ENCODE measurements around the gene CYFIP1.

Gene CYFIP1

DNA sequence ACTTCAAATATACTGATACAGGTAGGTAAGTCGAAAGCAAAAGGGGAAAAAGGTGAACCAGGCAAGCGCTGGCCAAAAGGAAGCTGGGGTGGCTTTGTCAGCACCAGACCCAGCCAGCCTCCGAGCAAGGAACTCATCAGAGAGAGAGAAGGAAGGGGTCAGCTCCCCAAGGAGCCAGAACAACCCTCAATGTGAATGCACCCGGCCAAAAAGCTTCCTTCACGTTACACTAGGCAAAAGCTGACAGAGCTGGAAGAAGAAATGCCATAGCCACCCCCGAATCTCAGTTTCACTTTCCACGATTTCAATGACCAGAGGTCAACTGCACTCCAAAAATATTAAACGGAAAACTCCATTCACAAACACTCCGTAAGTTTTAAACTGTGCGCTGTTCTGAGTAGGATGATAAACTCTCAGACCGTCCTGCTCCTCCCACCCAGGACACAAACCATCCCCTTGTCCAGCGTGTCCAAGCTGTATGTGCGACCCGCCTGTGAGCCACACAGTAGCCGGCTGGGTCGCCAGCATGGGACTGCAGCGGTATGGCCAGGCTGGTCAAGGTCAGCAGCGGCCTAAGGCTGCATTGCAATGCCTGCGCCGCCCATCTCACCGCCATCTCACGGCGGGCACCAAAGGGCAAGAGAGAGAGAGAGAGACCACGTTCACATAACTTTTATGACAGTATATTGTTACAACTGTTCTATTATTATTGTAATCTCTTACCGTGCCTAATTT is 29.7 kb downstream of the CYFIP1 start:
- no peak for DNase-seq (ENCODE audit: low read depth)

DNA sequence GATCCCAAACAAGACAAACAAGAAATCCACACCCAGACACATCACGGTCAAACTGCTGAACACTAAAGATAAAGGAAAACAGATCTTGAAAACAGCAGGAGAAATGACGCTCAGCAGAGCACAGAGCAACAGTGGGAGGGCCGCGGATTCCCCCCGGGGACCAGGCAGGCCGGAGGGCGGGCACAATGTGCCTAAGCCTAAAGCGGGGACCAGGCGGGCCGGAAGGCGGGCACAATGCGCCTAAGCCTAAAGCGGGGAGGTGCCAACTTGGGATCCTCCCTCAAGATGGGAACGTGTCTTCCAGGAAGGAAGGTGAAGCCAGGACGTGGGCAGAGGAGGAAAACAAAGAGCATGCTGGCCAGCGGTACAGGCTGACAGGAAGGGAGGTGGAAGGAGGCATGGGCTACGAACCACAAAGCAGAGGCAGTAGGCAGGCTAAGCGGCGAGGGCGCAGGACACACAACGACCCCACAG is 31.1 kb downstream of the CYFIP1 start:
- peak; percentile 23 for DNase-seq (ENCODE audit: low read depth)

DNA sequence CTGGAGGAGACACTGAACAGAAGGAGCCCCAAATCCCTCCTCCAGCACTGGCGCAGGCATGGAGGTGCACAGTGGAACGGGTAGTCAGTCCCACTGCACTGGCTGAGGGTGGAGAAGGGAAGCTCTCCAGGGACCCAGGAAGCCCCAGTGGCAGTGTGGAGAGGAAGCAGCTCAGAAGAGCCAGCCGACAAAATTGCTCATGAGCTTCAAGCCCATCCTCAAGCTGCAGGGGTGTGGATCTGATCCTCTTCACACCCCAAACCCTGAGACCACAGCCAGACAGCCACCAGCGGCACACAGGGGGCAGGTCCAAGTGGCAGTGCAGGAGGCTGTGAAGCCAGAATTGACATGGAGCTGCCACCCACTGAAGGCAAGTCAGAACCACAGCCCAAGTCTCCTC is 32.1 kb downstream of the CYFIP1 start:
- DNase-seq (ENCODE audit: low read depth) = no peak

DNA sequence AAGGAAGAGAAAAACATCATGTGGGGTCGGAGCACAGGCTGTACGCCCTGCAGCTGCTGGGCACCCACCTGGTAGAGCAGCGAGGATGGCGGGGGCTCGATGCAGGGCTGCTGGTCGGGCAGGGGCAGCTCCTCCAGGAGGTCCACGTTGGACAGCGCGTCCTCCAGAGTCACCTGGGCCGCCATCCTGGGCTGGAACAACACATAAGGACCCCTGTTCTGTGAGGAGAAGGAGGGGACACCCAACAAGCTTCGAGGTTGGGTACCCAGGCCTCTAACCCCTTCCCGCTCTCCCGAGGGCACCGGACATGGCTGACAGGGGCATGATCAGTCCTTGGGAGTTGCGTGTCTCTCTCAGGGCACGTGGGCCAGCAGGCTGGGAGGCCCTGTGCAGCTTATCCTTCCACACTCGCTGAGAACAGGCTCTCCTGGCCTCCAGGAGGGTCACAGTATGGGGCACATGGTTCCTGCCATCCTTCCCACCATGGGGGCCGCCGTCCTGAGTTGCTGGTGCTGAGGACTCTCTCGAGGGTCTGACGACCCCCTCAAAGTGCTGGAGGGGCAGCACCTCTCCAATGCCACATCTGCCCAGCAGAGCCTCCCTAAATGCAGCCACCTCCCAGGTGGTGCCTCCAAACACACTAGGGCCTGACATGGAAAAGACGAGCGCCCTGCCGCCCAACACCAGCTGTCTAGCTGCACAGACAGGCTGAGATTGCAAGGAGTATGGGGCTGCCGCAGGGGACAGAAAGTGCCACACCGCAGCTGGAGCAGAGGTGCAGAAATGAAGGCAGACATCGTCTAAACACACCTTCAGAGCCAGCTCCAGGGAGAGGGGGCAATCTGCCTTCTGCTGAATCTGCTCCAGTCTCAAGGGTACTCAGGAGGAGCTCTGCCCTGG is 32.8 kb downstream of the CYFIP1 start:
- no peak for DNase-seq (ENCODE audit: low read depth)

DNA sequence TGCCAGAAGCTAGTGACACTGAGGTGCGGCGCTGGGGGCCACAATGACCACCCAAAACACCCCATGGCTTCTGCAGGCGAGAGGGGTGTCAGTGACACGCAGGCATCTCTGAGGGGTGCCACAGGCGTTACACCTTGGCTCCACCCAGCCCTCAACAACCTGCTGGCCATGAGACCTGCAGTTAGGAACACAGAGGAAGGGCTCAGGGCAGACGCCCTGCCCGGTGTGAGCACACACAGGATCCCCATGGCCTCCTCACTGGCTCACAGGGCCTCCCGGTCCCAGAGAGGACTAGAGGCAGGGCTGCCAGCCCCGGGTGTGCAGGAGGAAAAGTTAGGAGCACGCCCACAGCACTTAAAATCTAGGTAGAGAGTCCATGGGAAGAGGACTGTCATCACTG is 35.1 kb downstream of the CYFIP1 start:
- no peak for DNase-seq (ENCODE audit: low read depth)

DNA sequence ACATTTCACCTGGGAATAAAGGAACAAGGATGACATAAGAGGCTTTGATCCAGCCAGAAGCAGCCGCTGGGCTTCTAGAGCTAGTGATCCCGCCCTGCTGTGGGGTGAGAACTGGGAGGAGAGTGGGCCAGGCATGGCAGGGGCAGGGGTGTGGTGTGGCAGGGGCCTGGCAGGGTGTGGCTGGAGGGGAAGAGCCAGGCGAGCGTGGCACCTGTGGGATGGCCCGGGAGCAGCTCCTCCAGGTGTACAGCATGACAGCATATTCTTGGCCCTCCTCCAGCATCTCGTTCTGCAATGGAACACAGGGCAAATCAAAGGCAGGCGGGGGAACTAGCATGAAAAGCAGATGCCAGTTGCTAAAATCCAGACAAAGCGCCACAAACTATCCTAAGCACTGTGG is 35.5 kb downstream of the CYFIP1 start:
- DNase-seq (ENCODE audit: low read depth) = no peak

DNA sequence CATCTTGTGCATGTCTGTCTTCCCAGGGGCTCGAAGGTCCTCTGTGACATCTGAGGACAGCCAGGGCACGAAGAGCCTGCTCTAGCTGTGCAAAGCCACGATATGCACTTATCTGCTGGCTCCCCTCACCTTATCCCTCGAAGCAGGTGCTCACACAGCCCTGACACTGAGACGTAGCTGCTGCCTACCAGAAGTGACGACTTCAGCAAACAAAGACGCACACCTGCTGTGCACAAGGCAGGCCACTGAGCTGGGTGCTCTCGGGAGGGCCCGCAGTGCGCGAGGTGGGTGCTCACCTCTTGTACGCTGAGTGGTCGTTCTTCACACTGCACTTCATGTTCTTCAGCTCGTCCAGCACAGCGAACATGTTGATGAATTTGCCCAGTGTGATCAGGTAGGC is 37.3 kb downstream of the CYFIP1 start:
- no peak for DNase-seq (ENCODE audit: low read depth)

DNA sequence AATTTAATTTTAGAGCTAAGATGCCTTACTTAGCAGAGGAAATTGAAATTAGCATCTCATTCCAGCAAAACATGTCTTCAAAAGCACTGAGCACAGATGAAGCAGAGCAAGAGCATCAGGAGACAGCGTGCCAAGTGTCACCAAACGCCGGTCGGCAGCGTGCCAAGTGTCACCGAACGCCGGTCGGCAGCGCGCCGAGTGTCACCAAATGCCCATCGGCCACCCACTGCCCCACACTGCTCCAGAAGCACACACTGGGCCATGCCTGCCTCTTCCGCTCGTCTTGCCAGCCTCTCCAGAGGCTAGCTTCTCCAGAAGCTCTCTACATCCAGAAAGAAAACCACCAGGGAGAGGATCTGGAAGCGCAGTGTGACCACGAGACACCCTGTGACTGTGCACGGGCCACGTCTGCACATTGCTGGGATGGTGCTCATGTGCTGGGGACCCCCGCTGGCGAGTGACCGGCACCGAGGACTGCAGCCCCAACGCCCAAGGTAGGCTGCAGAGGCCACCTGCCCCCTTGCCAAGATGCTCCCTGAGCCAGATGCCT is 37.8 kb downstream of the CYFIP1 start:
- no peak for DNase-seq (ENCODE audit: low read depth)

DNA sequence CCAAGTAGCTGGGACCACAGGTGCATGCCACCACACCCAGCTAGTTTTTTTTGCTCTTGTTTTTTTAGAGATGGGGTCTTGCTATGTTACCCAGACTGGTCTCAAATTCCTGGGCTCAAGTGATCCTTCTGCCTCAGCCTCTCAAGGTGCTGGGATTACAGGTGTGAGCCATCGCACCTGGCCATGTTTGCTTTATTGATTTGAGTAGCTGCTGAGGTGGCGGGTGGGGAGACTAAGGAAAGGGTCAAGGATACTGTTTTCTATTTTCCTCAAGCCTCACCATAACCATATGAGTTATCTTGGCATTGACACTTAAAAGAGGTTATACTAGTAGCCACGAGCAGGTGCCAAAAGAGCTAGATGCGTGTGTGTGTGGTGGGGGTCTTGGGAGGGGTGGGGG is 39.0 kb downstream of the CYFIP1 start:
- no peak for DNase-seq (ENCODE audit: low read depth)

DNA sequence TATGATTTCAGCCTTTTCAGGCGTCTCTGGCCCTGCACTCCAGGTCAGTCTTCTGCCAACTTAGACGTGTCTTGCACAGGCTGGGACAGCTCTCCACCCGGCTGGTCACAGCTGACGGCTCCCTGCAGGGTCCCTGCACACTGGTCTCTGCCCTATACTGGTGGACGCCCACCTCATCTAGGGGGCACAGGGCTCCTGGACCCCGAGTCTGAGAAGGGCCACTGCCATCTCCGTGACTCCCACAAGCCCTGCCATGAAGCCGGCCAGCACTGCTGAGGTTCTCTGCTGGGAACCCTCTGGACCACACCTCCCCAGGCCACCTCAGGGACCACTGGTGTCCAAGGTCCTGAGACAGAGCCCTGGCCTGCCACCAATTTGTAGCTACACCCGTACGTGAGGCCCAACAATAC is 40.5 kb downstream of the CYFIP1 start:
- DNase-seq (ENCODE audit: low read depth) = no peak

DNA sequence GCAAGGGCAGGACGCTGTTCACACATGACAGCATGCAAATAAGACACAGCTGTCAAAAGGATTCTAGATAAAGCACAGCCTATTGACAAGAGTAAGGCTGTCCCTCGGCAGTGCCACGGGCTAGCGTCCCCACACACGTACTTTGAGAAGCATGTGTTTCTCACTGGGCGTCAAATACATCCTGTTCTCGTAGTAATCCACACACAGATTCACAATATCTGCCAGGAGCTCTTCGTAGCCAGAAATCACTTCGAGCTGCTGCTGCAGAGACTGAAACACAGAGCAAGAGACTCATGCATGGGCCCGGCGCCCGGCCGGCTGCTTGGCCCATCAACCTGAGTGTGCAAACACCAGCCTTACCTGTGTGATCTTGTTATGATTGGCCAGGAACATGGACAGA is 41.1 kb downstream of the CYFIP1 start:
- DNase-seq (ENCODE audit: low read depth) = no peak

DNA sequence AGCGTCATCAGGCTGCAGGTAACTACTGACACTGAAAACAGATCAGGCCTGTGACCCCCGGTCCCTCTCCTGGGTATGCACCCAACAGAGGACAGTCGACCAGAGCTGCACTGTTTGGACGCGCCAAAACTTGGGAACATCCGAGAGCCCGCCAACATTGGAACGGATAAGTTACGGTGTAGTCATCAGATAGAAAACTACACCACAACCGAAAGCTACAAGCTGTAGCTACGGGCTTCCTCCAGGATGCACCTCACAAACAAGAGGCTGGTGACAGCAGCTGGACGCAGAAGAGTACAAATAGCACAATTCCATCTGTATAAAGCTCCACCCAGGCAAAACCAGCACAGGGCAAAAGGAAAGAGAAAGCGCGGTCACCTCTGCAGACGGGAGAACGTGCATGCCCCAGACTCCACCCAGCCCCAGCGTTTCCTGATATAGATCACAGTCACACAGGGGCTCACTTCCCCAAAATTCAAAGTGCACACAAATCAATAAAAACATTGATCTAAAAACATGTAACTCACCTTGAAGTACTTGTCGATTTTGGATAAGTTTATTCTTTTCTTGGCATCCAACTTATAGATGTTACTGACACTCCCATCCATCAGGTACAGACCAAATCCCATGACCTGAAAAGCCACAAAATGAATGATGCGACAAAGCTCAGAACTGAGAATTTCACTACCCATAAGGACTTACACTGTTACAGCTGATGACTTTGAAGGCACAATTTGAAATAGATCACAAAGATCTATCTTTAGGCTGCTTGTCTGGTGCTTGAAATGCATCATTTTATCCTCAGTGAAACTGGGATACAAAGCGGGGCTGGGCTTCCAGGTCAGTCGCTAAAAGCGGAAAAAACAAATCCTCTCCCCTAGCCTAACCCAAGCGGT is 43.3 kb downstream of the CYFIP1 start:
- no peak for DNase-seq (ENCODE audit: low read depth)

DNA sequence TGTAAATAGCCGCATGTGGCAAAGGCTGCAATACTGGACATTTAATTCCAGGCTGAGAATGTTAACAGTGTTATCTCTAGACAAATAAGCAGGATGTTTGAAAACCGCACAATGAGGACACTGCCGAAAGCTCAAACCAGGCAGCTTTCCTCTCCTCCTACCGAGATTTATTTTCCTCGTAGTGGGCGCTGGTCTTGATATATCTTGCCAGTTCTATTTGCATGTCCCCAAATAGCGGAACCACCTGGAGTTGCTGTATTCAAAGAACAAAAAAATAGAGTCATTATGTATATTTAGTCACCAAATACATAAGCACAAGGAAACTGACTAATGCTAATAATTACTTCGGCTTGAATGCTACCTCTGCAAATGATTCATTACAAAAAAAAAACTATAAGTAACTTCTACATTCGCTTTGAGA is 46.5 kb downstream of the CYFIP1 start:
- peak; percentile 49 for DNase-seq (ENCODE audit: low read depth)

DNA sequence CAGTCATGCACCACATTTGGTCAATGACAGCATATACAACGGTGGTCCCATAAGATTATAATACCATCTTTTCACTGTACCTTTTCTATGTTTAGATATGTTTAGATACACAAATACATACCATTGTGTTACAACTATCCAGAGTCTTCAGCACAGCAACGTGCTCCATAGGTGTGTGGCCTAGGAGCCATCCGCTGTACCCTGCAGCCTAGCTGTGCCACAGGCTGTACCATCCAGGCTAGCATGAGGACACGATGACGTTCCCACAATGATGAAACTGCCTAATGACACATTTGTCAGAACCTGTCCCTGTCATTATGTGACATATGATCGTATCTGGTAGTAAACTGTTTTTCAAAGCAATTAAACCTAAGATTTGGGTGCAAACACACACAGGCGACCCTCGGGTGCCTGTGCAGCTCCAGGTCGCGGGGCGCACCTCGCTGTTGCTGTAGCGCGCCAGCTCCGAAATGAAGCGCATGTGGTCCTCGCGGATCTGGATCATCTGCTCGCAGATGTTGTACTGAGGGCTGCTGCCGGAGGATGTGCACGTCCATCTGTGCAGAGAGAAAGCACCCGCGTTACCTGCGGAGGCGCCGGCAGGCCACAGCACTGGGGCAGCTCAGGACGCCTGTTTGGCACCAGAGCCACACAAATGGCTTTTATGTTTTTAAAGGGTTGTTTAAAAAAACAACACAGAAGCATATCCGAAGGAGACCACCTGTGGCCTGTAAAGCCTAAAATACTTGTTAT is 48.2 kb downstream of the CYFIP1 start:
- no peak for DNase-seq (ENCODE audit: low read depth)

DNA sequence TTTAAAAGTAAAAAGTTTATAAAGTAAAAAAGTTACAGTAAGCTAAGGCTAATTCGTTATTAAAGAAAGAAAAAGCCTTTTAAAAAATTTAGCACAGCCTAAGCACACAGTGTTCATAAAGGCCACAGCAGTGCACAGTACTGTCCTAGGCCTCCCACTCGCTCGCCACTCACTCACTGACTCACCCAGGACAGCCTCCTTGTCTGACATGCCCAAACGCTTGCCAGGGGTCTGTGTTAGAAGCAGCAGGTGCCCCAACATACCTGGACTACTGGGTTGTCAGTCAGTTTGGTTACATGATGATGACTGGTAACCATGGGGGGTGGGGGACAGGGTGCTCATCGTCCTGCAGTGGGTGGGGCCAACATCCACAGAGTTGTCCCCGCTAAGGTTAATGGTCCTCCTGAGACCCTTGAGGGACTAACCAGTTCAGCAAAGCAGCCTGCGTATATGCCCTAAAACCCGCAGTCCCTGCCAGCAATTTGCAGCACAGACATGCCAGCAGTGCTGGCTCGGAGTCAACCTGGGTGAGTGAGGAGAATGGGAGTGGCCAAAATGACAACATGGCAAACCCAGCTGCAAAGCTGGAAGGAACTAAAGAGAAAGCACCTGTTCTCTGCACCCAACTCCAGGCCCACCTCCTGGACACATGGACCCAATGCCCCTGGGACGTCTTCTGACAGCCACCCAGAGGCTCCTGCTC is 49.2 kb downstream of the CYFIP1 start:
- peak; percentile 28 for DNase-seq (ENCODE audit: low read depth)

DNA sequence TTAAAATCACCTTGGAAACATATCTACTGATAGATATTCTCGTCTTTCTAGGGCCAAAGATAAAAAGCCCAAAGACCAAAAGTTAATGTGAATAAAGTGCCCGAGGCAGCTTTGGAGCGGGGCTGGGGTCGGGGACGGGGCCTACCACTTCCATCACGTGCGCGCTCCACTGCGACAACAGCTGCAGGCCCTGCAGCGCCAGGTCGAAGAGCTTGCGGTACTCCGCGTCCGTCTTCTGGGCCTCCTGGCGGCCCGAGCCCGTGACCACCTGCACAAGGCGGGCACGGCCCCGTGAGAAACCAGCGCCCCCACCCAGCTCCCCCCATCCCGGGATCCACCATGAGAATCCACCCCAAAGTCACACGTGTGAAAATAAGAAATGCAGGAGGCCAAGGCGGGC is 52.4 kb downstream of the CYFIP1 start:
- DNase-seq (ENCODE audit: low read depth) = no peak

DNA sequence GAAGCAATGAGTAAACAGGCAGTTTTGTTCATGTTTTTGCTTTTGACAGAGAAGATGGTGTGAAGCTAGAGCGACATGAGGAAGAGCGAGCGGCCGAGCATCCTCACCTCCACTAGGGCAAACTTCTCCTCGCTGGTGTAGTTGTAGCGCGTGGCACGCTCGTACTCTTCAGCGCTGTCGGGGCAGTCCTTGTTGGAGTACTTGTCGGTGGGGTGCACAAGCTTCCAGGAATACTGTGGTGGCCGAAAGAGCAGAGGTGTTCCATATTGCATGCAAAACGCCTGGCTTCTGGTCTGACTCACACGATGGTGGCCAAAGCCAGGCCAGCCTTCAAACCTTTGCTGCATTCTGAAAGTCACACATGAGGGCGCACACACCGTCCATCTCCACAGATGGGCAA is 54.3 kb downstream of the CYFIP1 start:
- DNase-seq (ENCODE audit: low read depth) = no peak

DNA sequence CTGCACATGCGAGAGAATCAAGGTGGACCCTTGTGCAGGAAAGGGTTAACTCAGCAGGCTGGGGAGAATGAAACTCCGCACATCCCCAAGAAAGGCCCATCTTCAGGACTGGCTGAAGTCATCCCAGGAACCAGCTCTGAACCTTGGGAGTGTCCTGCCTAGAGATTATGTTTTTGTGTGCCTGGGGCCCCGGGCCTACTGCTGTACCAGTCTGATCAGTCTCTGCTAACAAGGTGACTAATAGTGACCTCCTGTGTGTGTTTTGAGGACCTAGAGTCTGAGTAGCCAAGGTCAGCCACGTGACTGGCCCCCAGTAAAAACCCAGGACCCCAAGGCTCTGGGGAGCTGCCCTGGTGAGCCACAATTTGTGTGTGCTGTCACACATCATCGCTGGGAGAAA is 58.2 kb downstream of the CYFIP1 start:
- DNase-seq (ENCODE audit: low read depth) = no peak

DNA sequence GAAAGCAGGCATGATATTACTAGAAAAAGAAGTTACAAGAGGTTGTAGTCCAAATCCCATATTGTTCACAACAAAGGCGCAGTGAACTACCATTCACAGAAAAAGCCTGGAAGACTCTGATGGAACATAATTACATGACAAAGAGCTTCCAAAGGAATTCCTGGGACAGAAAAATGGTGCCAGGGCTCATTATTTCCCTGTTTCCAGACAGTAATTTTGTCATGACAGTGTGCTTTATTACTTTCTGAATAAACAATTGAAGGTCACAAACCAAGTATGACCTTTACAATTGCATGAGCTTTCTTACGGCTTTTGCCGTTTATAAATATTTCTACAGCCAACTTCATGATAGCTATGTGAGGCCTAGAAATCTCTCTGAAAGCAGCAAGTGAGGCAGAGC is 61.0 kb downstream of the CYFIP1 start:
- no peak for DNase-seq (ENCODE audit: low read depth)

DNA sequence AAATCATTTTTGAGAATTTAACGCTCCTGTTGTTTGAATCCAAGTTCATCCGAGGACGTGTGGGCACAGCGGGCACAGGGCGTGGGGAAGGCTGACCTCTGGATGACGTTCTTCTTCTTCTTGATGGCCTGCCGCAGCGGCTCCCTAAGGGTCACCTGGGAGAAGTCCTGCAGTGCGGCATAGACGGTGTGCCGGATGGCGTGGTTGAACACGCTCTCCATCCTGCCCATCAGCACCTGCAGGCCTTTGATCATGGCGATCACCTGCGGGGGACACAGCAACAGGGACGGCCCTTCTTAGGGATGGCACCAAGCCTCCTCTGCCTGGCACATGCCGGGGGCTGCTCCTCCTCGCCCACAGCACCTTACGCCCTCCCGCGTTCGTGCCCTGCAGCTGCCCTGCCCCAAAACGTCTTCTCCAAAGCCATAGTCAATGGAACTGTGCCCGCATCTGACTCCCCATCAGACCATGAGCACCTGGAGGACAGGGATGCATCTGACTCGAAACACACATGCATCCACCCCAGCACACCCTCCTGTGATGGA is 61.5 kb downstream of the CYFIP1 start:
- DNase-seq (ENCODE audit: low read depth) = no peak
